Amniotic epithelial cell (primary cell): Measurements from ENCODE around the gene PODNL1.
"Not testable (repeated sequence)": the region's sequence is repeated elsewhere in the genome, so short reads cannot be mapped to it uniquely, and the experiment has no call there.

Experiments used
- DNase-seq: peaks from one replicate; pipeline ENCODE4 v3.0.0-alpha.2; 2010; ENCODE audit warnings: low read depth

Gene PODNL1

GRCh38 chr19:13923194-13923987 is 14.8 kb downstream of the PODNL1 start:
- no peak for DNase-seq

GRCh38 chr19:13922118-13922517 is 16.1 kb downstream of the PODNL1 start:
- DNase-seq: not testable (repeated sequence)

GRCh38 chr19:13920940-13921747 is 17.1 kb downstream of the PODNL1 start:
- DNase-seq: peak; percentile 79

GRCh38 chr19:13920524-13920923 is 17.7 kb downstream of the PODNL1 start:
- DNase-seq: no peak

GRCh38 chr19:13918726-13919411 is 19.3 kb downstream of the PODNL1 start:
- DNase-seq: no peak

- DNase-seq: no peak
These were observed 20.3 kb downstream of the PODNL1 start for GRCh38 chr19:13917888-13918406.

GRCh38 chr19:13914777-13915176 is 23.4 kb downstream of the PODNL1 start:
- no peak for DNase-seq

GRCh38 chr19:13913352-13913751 is 24.9 kb downstream of the PODNL1 start:
- no peak for DNase-seq

- no peak for DNase-seq
These were observed 28.8 kb downstream of the PODNL1 start for GRCh38 chr19:13909430-13909829.

GRCh38 chr19:13908674-13909073 is 29.5 kb downstream of the PODNL1 start:
- DNase-seq: no peak

- no peak for DNase-seq
These were observed 31.3 kb downstream of the PODNL1 start for GRCh38 chr19:13906910-13907309.

GRCh38 chr19:13906521-13906904 is 31.7 kb downstream of the PODNL1 start:
- peak; percentile 9 for DNase-seq

GRCh38 chr19:13905634-13906520 is 32.3 kb downstream of the PODNL1 start, which contains the start of the genes BRME1 and CC2D1A:
Gene BRME1, minus strand, starts transcription at chr19:13906117. Its CDS starts 1,225 bp downstream, at chr19:13904892.
Gene CC2D1A, plus strand, starts transcription at chr19:13906201. Its CDS starts 241 bp downstream, at chr19:13906442.
- DNase-seq: peak; percentile 78

- no peak for DNase-seq
These were observed 35.1 kb downstream of the PODNL1 start for GRCh38 chr19:13902993-13903555.

GRCh38 chr19:13899912-13900584 is 38.2 kb downstream of the PODNL1 start:
- DNase-seq: no peak

GRCh38 chr19:13899393-13899792 is 38.8 kb downstream of the PODNL1 start:
- DNase-seq: no peak

- DNase-seq: no peak
These were observed 42.0 kb downstream of the PODNL1 start for GRCh38 chr19:13896227-13896626.

- DNase-seq: no peak
These were observed 43.7 kb downstream of the PODNL1 start for GRCh38 chr19:13894552-13894951.

- DNase-seq: no peak
These were observed 45.3 kb downstream of the PODNL1 start for GRCh38 chr19:13892870-13893269.

GRCh38 chr19:13890136-13890535 is 48.1 kb downstream of the PODNL1 start:
- no peak for DNase-seq
